PC-9 (cell line): ENCODE measurements around the gene GSAP. TPM values are rescaled to one million over a fixed set of nuclear protein-coding genes. Genes with fewer than 3 reads are reported as not detected.

ENCODE experiments used
- BruUV-seq: library from RNA; stranded (reverse); fragments of 400-500 nt; replicated peaks from 2 replicates; lab custom pipeline; 2021; lab: Mats Ljungman, UMichigan
- CTCF ChIA-PET: fragments of 300-600 bp; sonication (Branson Sonifier 250); formaldehyde crosslinking; loops from one replicate; lab custom pipeline; 2022; ENCODE audit warnings: antibody characterized with exemption; lab: Charles Lee
- POLR2A ChIA-PET: fragments of 300-600 bp; sonication (Branson Sonifier 250); formaldehyde crosslinking; loops from one replicate; lab custom pipeline; 2022; ENCODE audit warnings: antibody characterized with exemption; ENCODE audit not compliant: unreplicated experiment; lab: Charles Lee
- DNase-seq, 2 experiments: peaks; one replicate each; pipeline versions ENCODE4 v3.0.0 to v3.0.0-alpha.2; 2015 to 2022; ENCODE audit warnings: mixed read lengths in 1 of 2
- H2AFZ ChIP-seq: fragments of 200-600 bp; sonication (generic); 2 replicates; pipeline ENCODE4 v1.8.1; 2017; ENCODE audit warnings: antibody characterized with exemption
- H3F3A ChIP-seq: fragments of 200-600 bp; sonication (generic); 2 replicates; pipeline ENCODE4 v1.8.1; 2017; ENCODE audit warnings: antibody characterized with exemption, mild to moderate bottlenecking, low read depth; ENCODE audit not compliant: insufficient read depth
- H3K27ac ChIP-seq: fragments of 200-600 bp; sonication (generic); 2 replicates; pipeline ENCODE4 v1.6.1; 2016; ENCODE audit warnings: mixed run types
- H3K27me3 ChIP-seq: fragments of 200-600 bp; sonication (generic); 2 replicates; pipeline ENCODE4 v1.6.1; 2016; ENCODE audit warnings: low read depth, mixed run types; ENCODE audit not compliant: insufficient read depth
- H3K36me3 ChIP-seq: fragments of 200-600 bp; sonication (generic); 2 replicates; pipeline ENCODE4 v1.6.1; 2016; ENCODE audit warnings: low read depth, mixed run types
- H3K4me1 ChIP-seq: fragments of 200-600 bp; sonication (generic); replicated peaks from 2 replicates; pipeline ENCODE4 v1.6.1; 2016; ENCODE audit warnings: mixed run types; ENCODE audit not compliant: insufficient read depth
- H3K4me2 ChIP-seq: fragments of 200-600 bp; sonication (generic); 2 replicates; pipeline ENCODE4 v1.6.1; 2017; ENCODE audit warnings: mixed run types
- H3K4me3 ChIP-seq: fragments of 200-600 bp; sonication (generic); 2 replicates; pipeline ENCODE4 v1.6.1; 2016; ENCODE audit warnings: mixed run types
- H3K79me2 ChIP-seq: fragments of 200-600 bp; sonication (generic); 2 replicates; pipeline ENCODE4 v1.6.1; 2017; ENCODE audit warnings: low read depth, mixed run types
- H3K9me2 ChIP-seq: fragments of 200-600 bp; sonication (generic); 2 replicates; pipeline ENCODE4 v1.8.1; 2017; ENCODE audit warnings: mild to moderate bottlenecking; ENCODE audit not compliant: insufficient read depth
- H3K9me3 ChIP-seq: fragments of 200-600 bp; sonication (generic); 2 replicates; pipeline ENCODE4 v1.8.1; 2016; ENCODE audit warnings: low read depth; ENCODE audit not compliant: insufficient read depth
- H4K20me1 ChIP-seq: fragments of 200-600 bp; sonication (generic); 2 replicates; pipeline ENCODE4 v1.8.1; 2017; ENCODE audit not compliant: insufficient read depth
- CTCF ChIP-seq: fragments of 200-600 bp; sonication (generic); conservative IDR thresholded peaks from 2 replicates; pipeline ENCODE4 v1.6.1; 2017; ENCODE audit warnings: mixed run types, antibody characterized with exemption, mild to moderate bottlenecking, moderate library complexity
- EZH2 ChIP-seq: fragments of 200-600 bp; sonication (generic); IDR thresholded peaks from 2 replicates; pipeline ENCODE4 v1.8.0; 2017; ENCODE audit warnings: antibody characterized with exemption, low read depth
- intact Hi-C: fragments of 100-400 bp; cut with micrococcal nuclease; formaldehyde crosslinking; loops from one replicate; pipeline ENCODE4 v1.10.0; 2022; ENCODE audit not compliant: unreplicated experiment
- total RNA-seq: library from RNA; stranded (reverse); gene quantifications from 2 replicates; pipeline ENCODE4 v1.2.3, GENCODE V29; 2021

Gene GSAP
- total RNA-seq, 1 experiment from 2014 or later = 15.6 TPM

- Histone ChIP-seq H3K4me1 (no peaks in the 10 kb centered on the region), H3K9me2 (peaks cover 5% of the 10 kb centered on the region; the same call in 1 of the 2 replicates), H3K4me2 (no peak overlapping the region), H4K20me1 (no peaks in the 10 kb centered on the region), H3K27me3 (no peaks in the 10 kb centered on the region), H3K4me3 (no peak overlapping the region), H3K79me2 (no peaks in the 10 kb centered on the region), H3F3A (no peaks in the 10 kb centered on the region), H3K9me3 (no peaks in the 10 kb centered on the region), H3K27ac (no peak overlapping the region), H3K36me3 (no peaks in the 10 kb centered on the region; the same call in none of the 2 replicates), H2AFZ (no peak overlapping the region)
- no peak for DNase-seq
- intact Hi-C loops = no loop called here
- BruUV-seq = no TSS peak
- POLR2A ChIA-PET = interaction anchor here (0.5 to 0.6 kb wide), 2 partner anchors 162 to 228 kb away, joined by 3 to 8 read pairs; no protein-coding TSS in a partner anchor
- no peak for TF ChIP-seq EZH2
- TF ChIP-seq CTCF = no peak
- CTCF ChIA-PET = no interaction called here
Measured at GRCh38 chr7:77382532-77382931, 33.6 kb downstream of the GSAP start.

- ChIA-PET CTCF (no interaction called here), POLR2A (no interaction called here)
- BruUV-seq = no TSS peak
- Histone ChIP-seq H3K9me2 (peaks cover 6% of the 10 kb centered on the region; the same call in 1 of the 2 replicates), H4K20me1 (no peaks in the 10 kb centered on the region), H3K4me2 (no peak overlapping the region), H3K27me3 (no peaks in the 10 kb centered on the region), H3K4me3 (no peak overlapping the region), H3K79me2 (no peaks in the 10 kb centered on the region), H3K36me3 (peaks cover 4% of the 10 kb centered on the region), H3K4me1 (no peaks in the 10 kb centered on the region), H3K9me3 (no peaks in the 10 kb centered on the region), H3F3A (no peaks in the 10 kb centered on the region), H2AFZ (no peak overlapping the region), H3K27ac (no peak overlapping the region)
- DNase-seq = no peak
- intact Hi-C loops = no loop called here
- TF ChIP-seq EZH2 (no peak), CTCF (no peak)
Measured at GRCh38 chr7:77378584-77378983, 37.6 kb downstream of the GSAP start.

GRCh38 chr7:77370606-77371005 lies 45.5 kb downstream of the GSAP start:
- H3K4me3 ChIP-seq = no peak overlapping the region
- no peak overlapping the region for H3K4me2 ChIP-seq
- no peak overlapping the region for H2AFZ ChIP-seq
- H3K27ac ChIP-seq = no peak overlapping the region
- CTCF ChIA-PET = no interaction called here
- no peak for TF ChIP-seq EZH2
- no peak for TF ChIP-seq CTCF
- BruUV-seq = no TSS peak
- POLR2A ChIA-PET = no interaction called here
- intact Hi-C loops = no loop called here
- no peaks in the 10 kb centered on the region for H3K27me3 ChIP-seq
- no peak for DNase-seq
- H4K20me1 ChIP-seq = no peaks in the 10 kb centered on the region
- no peaks in the 10 kb centered on the region for H3K79me2 ChIP-seq
- H3K9me3 ChIP-seq = peaks cover 10% of the 10 kb centered on the region; the same call in 1 of the 2 replicates
- H3K36me3 ChIP-seq = no peaks in the 10 kb centered on the region
- H3K9me2 ChIP-seq = no peaks in the 10 kb centered on the region
- no peaks in the 10 kb centered on the region; the same call in 1 of the 2 replicates for H3F3A ChIP-seq
- no peaks in the 10 kb centered on the region for H3K4me1 ChIP-seq
